Pancreas (tissue), 10 donors: ENCODE results near the gene PHF8. TPM values are rescaled to one million over a fixed set of nuclear protein-coding genes. Genes with fewer than 3 reads are reported as not detected.

Source experiments
- ATAC-seq, 4 donors: fragments of 200-7000 bp; cut with Tn5 transposase; one replicate each; pipeline versions ENCODE4 v1.8.0 to v1.9.1; 2020; ENCODE audit warnings: mild to moderate bottlenecking in 4 of 4, moderate library complexity in 4 of 4
- DNase-seq, 6 donors: peaks; one replicate each; pipeline ENCODE4 v3.0.0-alpha.2; 2020
- FAIRE-seq: peaks from 2 replicates; lab custom pipeline; 2012; peaks lifted over from hg19 to GRCh38; lab: Jason Lieb, UNC
- H3K27ac ChIP-seq, 4 donors: fragments of 200-600 bp; sonication (generic); 1 replicate in 3 of 4; 2 replicates in 1 of 4; pipeline versions ENCODE4 v1.5.0 to v1.8.0; 2020
- H3K27me3 ChIP-seq, 4 donors: fragments of 200-600 bp; one replicate each; pipeline ENCODE4 v1.8.0; 2021
- H3K36me3 ChIP-seq, 3 donors: fragments of 200-600 bp; sonication (generic) in 1 of 3; one replicate each; pipeline versions ENCODE4 v1.5.0 to v1.8.0; 2020 to 2021
- H3K4me1 ChIP-seq, 3 donors: fragments of 200-600 bp; one replicate each; pipeline ENCODE4 v1.8.0; 2021
- H3K4me3 ChIP-seq, 4 donors: fragments of 200-600 bp; sonication (generic) in 2 of 4; one replicate each; pipeline versions ENCODE4 v1.5.0 to v1.8.0; 2020 to 2021
- H3K9me3 ChIP-seq, 4 donors: fragments of 200-600 bp; one replicate each; pipeline ENCODE4 v1.8.0; 2021
- CTCF ChIP-seq, 4 donors: fragments of 200-600 bp; sonication (generic) in 3 of 4; IDR thresholded peaks; one replicate each; pipeline versions ENCODE4 v1.5.0 to v1.8.0; 2021; ENCODE audit warnings: antibody characterized with exemption in 4 of 4
- WGBS, 2 donors: extraction: QIAGEN DNeasy Blood & Tissue Kit; methylation state at CpG; one replicate each; pipeline ENCODE4 v1.1.7; 2013; 5-methylcytosine and 5-hydroxymethylcytosine counted together
- intact Hi-C, 3 donors: fragments of 100-400 bp; cut with DNase I; formaldehyde crosslinking; loops; one replicate each; pipeline versions ENCODE4 v1.11.1 to v1.14.2; 2022
- polyA plus RNA-seq, 2 donors: library from polyadenylated mRNA; stranded (reverse); fragments of 200-250 nt; gene quantifications; one replicate each; pipeline ENCODE4 v1.2.3, GENCODE V29; 2013
- total RNA-seq, 6 donors: library from RNA; stranded (reverse); fragmentation: NEBNext Ultra II Directional in 4 of 6; extraction: Animal tissue kit (Norgen Biotek cat#: 25700) in 4 of 6; gene quantifications; one replicate each; pipeline versions ENCODE4 v1.2.1 to v1.2.4, GENCODE V29; 2021 to 2023
- donor health status: healthy with polysubstance abuse.
- donor health status: DM: no; HTN: no; CAD: no; lungs with moderate emphysema.
- donor health status: DM: no; HTN: no; CAD: no.
- donor health status: control.
- donor health status: control.
- donor health status: Bipolar disorder and iron deficiency.
- donor health status: DM: yes; HTN: yes; CAD: no.
- donor health status: DM: no; HTN: no; CAD: no.
- donor health status: DM: no; HTN: no; CAD: no.
- donor health status: DM: yes; HTN: yes; CAD: no.

Gene PHF8
- total and polyA plus RNA-seq, 8 donors = 10.9 to 21.3 (median 14.6) TPM

GRCh38 chrX:53939127-53939526 is 105.1 kb downstream of the PHF8 start:
- ATAC-seq (no peak), DNase-seq (no peak), FAIRE-seq (no peak)
- 78 to 92% methylated on average over 3 of the region's 3 CpGs for WGBS, 2 donors
- no peaks in the 10 kb centered on the region for H3K27me3 ChIP-seq
- peaks cover 0 to 7% (median 5%) of the 10 kb centered on the region in 3 donors for H3K36me3 ChIP-seq
- H3K9me3 ChIP-seq = no peaks in the 10 kb centered on the region
- no peak for TF ChIP-seq CTCF (IDR thresholded peaks at IDR 0.05)
- intact Hi-C loops = no loop called here
- H3K4me1 ChIP-seq = no peaks in the 10 kb centered on the region
- H3K27ac ChIP-seq = no peak overlapping the region
- no peak overlapping the region for H3K4me3 ChIP-seq

GRCh38 chrX:53930515-53931380 is 113.5 kb downstream of the PHF8 start:
- no peak overlapping the region for H3K4me3 ChIP-seq
- no peaks in the 10 kb centered on the region for H3K4me1 ChIP-seq
- H3K36me3 ChIP-seq = no peaks in the 10 kb centered on the region
- TF ChIP-seq CTCF (IDR thresholded peaks at IDR 0.05) = no peak
- no peak overlapping the region for H3K27ac ChIP-seq
- FAIRE-seq (no peak), ATAC-seq (peak in 2 of 4 donors; percentile 20 to 26), DNase-seq (no peak)
- intact Hi-C loops = no loop called here
- H3K9me3 ChIP-seq = no peaks in the 10 kb centered on the region
- WGBS, 2 donors = 59 to 76% methylated on average over 5 of the region's 5 CpGs
- no peaks in the 10 kb centered on the region for H3K27me3 ChIP-seq

GRCh38 chrX:53926030-53926429 is 118.2 kb downstream of the PHF8 start:
- Histone ChIP-seq H3K27ac (no peak overlapping the region), H3K27me3 (no peaks in the 10 kb centered on the region), H3K36me3 (no peaks in the 10 kb centered on the region), H3K9me3 (no peaks in the 10 kb centered on the region), H3K4me3 (no peak overlapping the region), H3K4me1 (no peaks in the 10 kb centered on the region)
- ATAC-seq = peak in 2 of 4 donors; percentile 60 to 62
- intact Hi-C loops = no loop called here
- FAIRE-seq = no peak
- WGBS, 2 donors = 12 to 23% methylated on average over 5 of the region's 5 CpGs
- TF ChIP-seq CTCF (IDR thresholded peaks at IDR 0.05) = no peak
- DNase-seq = no peak

GRCh38 chrX:53918702-53919101 is 125.6 kb downstream of the PHF8 start:
- intact Hi-C loops = no loop called here
- peak in 3 of 4 donors; percentile 9 to 86 (median 75) for ATAC-seq
- Histone ChIP-seq H3K4me1 (no peaks in the 10 kb centered on the region), H3K27ac (no peak overlapping the region), H3K9me3 (no peaks in the 10 kb centered on the region), H3K27me3 (no peaks in the 10 kb centered on the region), H3K36me3 (no peaks in the 10 kb centered on the region), H3K4me3 (no peak overlapping the region)
- DNase-seq = peak in 2 of 6 donors; percentile 2 to 26
- no peak for FAIRE-seq
- TF ChIP-seq CTCF (IDR thresholded peaks at IDR 0.05) = no peak

- intact Hi-C loops = no loop called here
- no peaks in the 10 kb centered on the region for H3K36me3 ChIP-seq
- FAIRE-seq (no peak), DNase-seq (no peak), ATAC-seq (no peak)
- H3K4me1 ChIP-seq = no peaks in the 10 kb centered on the region
- no peaks in the 10 kb centered on the region for H3K27me3 ChIP-seq
- no peak overlapping the region for H3K27ac ChIP-seq
- no peak for TF ChIP-seq CTCF (IDR thresholded peaks at IDR 0.05)
- no peak overlapping the region for H3K4me3 ChIP-seq
- H3K9me3 ChIP-seq = no peaks in the 10 kb centered on the region
- 68 to 87% methylated on average over 5 of the region's 5 CpGs for WGBS, 2 donors
These were observed 143.7 kb downstream of the PHF8 start for GRCh38 chrX:53900623-53901022.
